Mucosa of stomach (tissue), 1 donor: ENCODE data around the gene COL27A1.

Source experiments
- H3K27me3 ChIP-seq: one replicate; pipeline ENCODE4 v1.7.0; 2013; ENCODE audit warnings: mild to moderate bottlenecking, low read length; ENCODE audit not compliant: control insufficient read depth, insufficient read depth
- H3K36me3 ChIP-seq: one replicate; pipeline ENCODE4 v1.7.0; 2013; ENCODE audit warnings: low read length; ENCODE audit not compliant: control insufficient read depth, insufficient read depth
- H3K4me1 ChIP-seq: one replicate; pipeline ENCODE4 v1.7.0; 2013; ENCODE audit warnings: mild to moderate bottlenecking, low read length; ENCODE audit not compliant: control insufficient read depth, insufficient read depth
- H3K4me3 ChIP-seq: one replicate; pipeline ENCODE4 v1.7.0; 2013; ENCODE audit warnings: low read length
- H3K9ac ChIP-seq: one replicate; pipeline ENCODE4 v1.7.0; 2013; ENCODE audit warnings: mild to moderate bottlenecking, low read length, moderate library complexity
- H3K9me3 ChIP-seq: one replicate; pipeline ENCODE4 v1.7.0; 2013; ENCODE audit warnings: mild to moderate bottlenecking, low read length, moderate library complexity; ENCODE audit not compliant: control insufficient read depth
- donor health status: Pancreatic carcinoma.

Gene COL27A1

DNA sequence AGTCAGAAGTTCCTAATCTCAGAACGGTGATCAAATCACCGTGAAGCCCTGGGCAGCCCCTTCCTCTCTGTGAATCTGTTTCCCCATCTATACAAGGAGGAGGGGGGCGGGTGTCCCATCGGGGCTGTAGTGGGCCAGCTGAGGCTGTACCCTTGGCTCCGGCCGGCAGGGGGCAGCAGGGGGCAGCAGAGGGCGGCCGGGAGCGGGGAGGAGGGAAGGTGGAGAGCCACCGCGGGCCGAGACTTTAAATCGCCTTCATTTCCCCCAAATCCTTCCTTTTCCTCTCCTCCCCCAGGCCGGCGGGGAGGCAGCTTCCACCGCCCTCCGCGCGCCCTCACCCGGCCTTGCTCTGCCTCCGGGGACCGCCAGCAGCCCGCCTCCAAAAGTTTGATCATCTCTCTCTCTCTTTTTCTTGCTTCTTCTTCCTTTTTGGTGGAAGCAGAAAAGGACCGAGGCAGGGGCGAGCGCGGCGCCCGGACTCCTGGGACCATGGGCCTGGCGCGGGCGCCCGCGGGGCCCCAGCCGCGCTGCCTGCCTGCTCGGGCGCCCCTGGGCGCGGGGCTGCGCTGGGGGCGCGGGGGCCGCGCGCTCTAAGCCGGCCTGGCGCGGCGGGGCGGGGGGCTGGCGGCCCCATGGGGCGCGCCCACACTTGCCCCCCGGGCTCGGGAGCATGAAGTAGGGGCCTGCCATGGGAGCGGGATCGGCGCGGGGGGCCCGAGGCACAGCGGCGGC, at the start of gene COL27A1:
Gene COL27A1 (plus strand): TSS at position 275 of the 732 bp plus-strand sequence. CDS start 414 bp downstream, at position 689.
- Histone ChIP-seq H3K27me3 (peaks cover 20% of the 10 kb centered on the region), H3K9me3 (no peaks in the 10 kb centered on the region), H3K9ac (peak within 1 kb of the TSS; percentile 68)

DNA sequence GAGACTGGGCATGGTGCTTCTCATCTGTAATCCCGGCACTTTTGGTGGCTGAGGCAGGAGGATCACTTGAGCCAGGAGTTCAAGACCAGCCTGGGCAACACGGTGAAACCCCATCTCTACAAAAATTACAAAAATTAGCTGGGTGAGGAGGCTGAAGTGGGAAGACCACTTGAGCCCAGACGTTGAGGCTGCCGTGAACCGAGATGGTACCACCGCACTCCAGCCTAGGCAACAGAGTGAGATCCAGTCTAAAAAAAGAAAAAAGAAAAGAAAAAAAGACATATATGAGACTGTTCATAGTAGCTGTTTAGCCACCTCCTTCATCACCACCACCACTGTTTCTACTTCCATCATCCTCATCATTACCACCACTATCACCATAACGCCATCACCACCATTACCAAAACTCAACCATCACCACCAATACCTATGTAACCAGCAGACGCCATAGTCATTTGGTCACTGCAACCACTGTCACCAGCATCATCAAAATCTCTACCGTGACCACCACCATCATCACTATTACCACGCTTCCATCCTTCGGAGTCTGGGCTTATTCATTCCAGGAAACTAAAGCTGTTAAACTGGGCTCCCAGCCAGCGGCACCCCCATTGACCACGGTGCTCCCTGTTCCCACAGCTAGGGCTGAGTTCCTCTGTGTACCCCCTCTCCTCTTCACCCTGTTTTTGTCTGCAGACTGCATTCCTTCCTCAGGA, 47.9 kb upstream of the COL27A1 start:
- H3K36me3 ChIP-seq, result no peaks in the 10 kb centered on the region
- H3K4me1 ChIP-seq, result peaks cover 8% of the 10 kb centered on the region
- no peaks in the 10 kb centered on the region for H3K9me3 ChIP-seq
- H3K9ac ChIP-seq, result no peak overlapping the region
- H3K27me3 ChIP-seq, result no peaks in the 10 kb centered on the region
- no peak overlapping the region for H3K4me3 ChIP-seq

More for the DNA sequence above, at the start of gene COL27A1:
- Histone ChIP-seq H3K36me3 (no peaks in the 10 kb centered on the region), H3K4me1 (peaks cover 44% of the 10 kb centered on the region), H3K4me3 (peak within 1 kb of the TSS; percentile 71)

DNA sequence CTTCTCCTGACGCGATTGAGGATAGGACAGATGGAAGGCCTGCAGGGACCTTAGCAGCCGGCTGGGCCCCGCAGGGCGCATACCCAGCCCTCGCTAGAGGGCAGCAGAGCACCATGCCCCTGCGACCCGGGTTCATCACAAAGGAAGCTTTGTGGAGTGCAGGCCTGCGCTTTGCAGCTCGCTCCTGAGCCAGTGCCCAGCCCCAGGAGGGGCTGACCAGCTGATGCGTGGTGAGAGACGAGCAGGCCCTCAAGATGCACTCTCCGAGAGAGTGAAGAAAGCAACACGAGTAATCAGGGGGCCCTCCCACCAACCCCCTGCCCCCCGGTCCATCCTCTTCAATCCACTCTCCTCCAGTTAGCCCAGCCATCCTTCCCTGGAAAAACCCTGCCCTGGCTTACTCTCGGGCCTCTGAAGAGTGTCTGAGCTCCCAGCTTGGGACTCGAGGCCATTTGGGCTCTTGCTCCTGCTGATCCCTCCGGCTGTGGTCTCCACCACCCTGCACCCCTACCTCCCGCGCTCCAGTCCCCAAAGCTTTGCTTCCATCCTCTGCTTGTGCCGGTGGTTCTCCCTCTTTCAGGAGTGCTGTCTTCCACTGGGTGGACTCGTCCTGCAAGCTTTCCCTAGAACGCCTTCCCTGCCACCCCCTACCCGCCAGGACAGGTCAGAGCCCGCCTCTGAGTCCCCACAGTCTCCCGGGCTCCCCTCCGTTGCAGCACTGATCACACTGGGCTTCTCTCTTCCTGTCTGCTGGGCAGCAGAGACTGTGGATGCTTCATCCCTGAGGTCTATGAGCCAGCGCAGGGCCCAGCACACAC, 47.1 kb upstream of the COL27A1 start:
- H3K27me3 ChIP-seq, result no peaks in the 10 kb centered on the region
- H3K4me3 ChIP-seq, result no peak overlapping the region
- no peaks in the 10 kb centered on the region for H3K9me3 ChIP-seq
- H3K36me3 ChIP-seq, result no peaks in the 10 kb centered on the region
- H3K9ac ChIP-seq, result no peak overlapping the region
- H3K4me1 ChIP-seq, result peaks cover 13% of the 10 kb centered on the region

DNA sequence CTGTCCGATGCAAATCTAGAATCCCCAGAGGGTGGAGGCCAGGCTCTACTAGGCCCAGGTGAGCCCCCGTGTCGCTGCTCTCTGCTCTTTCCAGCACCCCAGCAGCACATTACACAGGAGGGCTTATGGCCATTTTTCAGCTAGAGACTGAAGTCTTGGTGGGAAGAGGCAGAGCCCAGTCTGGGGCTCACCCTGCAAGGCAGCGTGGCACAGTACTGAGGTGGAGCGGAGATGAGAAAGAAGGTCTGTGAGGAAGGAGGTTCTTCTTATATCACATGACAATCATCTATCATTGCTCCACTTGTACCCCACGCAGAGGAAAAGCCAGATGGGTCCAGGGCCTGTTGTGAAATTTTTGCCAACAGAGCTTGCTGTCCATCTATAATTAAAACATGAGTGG, 46.2 kb upstream of the COL27A1 start:
- Histone ChIP-seq H3K4me3 (no peak overlapping the region), H3K36me3 (no peaks in the 10 kb centered on the region), H3K27me3 (no peaks in the 10 kb centered on the region), H3K9me3 (no peaks in the 10 kb centered on the region), H3K4me1 (peaks cover 22% of the 10 kb centered on the region), H3K9ac (no peak overlapping the region)

DNA sequence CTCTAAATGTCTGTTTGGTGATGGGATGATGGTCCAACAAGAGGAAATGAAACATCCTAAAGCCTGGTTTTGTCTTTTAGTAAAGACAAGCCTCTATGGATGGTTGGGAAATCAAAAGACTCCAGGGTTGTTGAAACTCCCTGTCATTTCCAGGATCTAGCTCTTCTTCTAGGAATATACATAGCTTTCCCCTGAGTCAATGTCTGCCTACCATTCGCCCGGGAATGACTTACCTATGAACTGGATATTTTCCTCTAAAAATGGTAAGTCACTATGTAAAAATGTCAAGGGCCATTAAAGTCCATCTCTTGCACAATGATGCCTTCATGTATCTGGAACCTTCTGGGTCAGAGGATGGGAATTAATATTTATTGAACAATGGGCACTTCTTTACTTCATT, 45.2 kb upstream of the COL27A1 start:
- Histone ChIP-seq H3K36me3 (no peaks in the 10 kb centered on the region), H3K9ac (no peak overlapping the region), H3K4me3 (no peak overlapping the region), H3K27me3 (no peaks in the 10 kb centered on the region), H3K4me1 (peaks cover 25% of the 10 kb centered on the region), H3K9me3 (no peaks in the 10 kb centered on the region)

DNA sequence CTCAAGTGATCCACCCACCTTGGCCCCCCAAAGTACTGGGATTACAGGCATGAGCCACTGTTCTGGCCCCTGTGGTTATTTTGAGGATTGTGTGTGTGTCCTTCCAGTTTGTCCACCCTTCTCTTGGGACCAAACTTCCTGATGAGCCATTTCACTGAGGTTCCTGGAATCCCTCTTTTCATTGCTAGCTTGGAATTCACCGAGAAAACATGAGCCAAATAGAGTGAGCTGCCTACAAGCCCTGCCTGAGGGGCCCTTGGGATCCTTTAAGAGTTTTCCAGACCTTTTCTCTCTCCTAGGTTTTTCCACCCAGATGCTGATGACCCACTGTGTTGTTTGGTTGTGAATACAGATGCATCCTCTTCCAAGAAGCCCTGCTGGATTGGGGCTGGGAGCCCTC, 43.0 kb upstream of the COL27A1 start:
- Histone ChIP-seq H3K4me1 (peaks cover 38% of the 10 kb centered on the region), H3K27me3 (no peaks in the 10 kb centered on the region), H3K9me3 (no peaks in the 10 kb centered on the region), H3K9ac (no peak overlapping the region), H3K36me3 (no peaks in the 10 kb centered on the region), H3K4me3 (no peak overlapping the region)

DNA sequence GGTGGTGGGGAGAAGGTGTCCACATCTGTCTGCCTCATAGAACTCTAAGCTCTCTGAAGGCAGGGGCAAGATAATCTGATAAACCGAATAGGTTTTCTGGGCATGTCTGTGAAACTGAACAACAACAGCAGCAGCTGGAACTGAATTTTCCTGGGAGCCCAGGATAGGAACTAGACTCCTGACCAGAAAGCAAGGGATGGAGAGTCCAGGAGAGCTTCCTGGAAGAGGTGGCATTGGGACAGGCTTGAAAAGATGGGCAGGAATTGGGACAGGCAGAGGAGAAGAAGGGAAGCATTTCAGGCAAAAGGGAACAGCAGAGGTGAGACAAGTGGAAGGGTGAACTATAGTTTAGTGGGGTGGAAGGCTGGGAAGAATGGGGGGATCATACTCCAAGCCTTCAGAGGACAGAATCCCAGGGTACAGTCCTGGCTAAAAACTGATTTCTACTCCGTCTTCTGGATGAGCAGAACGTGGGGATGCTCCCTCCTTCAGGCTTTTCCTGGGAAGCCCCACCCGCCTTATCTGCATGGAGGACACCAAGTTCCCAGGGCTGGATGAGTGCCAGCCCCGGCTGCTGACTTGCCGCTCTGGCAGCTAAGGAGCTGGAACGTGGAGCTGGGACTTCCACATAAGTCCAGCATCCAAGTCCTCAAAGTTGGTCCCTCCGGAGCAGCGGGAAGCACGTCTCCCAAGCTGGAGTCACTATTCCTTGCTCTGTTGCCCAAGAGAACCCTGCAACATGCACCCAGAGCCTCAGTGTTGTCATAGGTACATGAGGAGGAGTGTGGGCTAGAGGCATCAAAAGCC, 42.4 kb upstream of the COL27A1 start:
- H3K9me3 ChIP-seq, result no peaks in the 10 kb centered on the region
- peaks cover 40% of the 10 kb centered on the region for H3K4me1 ChIP-seq
- no peak overlapping the region for H3K4me3 ChIP-seq
- no peaks in the 10 kb centered on the region for H3K36me3 ChIP-seq
- H3K27me3 ChIP-seq, result no peaks in the 10 kb centered on the region
- no peak overlapping the region for H3K9ac ChIP-seq

DNA sequence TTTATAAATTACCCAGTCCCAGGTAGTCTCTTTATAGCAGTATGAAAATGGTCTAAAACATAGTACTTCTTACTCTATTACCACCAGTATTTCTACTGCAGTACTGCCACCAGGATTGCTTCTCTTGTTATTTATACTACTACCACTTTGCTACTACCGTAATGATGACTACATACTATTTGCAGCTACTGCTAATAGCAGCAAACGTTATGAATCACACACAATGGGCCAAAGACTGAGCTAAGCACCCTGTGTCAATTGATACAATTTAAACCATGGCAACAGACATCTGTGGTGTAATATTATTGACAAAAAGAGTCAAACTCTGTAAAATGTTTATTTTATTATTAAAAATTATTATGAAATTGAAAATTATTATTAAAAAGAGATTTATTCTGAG, 41.0 kb upstream of the COL27A1 start:
- Histone ChIP-seq H3K27me3 (no peaks in the 10 kb centered on the region), H3K9me3 (no peaks in the 10 kb centered on the region), H3K36me3 (no peaks in the 10 kb centered on the region), H3K9ac (no peak overlapping the region), H3K4me1 (peaks cover 48% of the 10 kb centered on the region), H3K4me3 (no peak overlapping the region)

DNA sequence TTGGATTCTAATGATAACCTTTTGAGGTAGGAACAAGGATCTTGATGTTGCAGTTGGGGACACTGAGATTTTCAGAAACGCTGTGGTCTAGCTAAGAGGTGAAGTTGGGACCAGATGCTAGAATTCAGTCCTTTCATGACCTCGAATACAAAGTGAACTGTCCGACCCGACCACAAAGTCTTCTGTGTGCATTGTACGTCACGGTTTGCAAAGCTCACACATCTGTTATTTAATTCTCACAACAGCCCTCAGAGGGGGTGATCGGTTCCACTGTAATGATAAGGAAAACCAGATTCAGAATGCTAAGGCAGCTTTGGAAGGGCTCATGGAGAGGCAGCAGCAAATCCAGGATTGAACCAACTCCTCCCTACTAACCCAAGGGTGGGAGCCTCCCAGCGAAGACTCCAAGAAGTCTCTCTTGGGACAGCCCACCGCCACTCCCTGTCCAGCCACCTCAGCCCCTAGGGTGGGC, 39.6 kb upstream of the COL27A1 start:
- H3K4me1 ChIP-seq, result peaks cover 60% of the 10 kb centered on the region
- no peak overlapping the region for H3K9ac ChIP-seq
- H3K36me3 ChIP-seq, result no peaks in the 10 kb centered on the region
- no peak overlapping the region for H3K4me3 ChIP-seq
- no peaks in the 10 kb centered on the region for H3K9me3 ChIP-seq
- no peaks in the 10 kb centered on the region for H3K27me3 ChIP-seq

DNA sequence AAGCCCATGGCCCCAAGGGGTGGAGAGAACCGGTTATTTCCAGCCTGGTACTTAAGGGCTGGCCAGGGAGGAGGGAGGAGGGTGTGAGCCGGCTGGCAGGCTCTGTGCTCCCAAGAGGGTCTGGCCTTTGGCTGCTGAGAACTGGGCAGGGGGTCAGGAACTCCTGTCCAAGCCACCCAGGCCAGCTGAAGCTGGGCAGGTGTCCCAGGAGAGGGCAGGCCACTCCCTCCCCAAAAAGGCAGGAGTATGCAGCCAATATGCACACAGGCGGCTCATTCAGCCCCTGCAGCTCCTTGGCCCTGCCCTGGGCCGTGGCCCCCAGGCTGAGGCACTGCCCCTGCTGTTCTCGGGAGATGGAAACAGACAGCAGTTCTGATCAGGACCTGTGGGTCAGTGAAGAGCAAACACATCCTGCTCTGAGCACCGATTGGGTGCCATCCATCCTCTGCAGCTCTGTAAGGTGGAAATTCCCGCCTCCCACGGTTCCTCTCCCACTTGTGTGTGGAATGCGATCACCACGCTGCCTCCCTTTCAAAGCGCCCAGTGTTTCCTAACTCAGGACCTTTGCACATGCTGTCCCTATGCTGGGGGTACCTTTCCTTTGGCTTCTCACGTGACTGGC, 39.1 kb upstream of the COL27A1 start:
- peaks cover 61% of the 10 kb centered on the region for H3K4me1 ChIP-seq
- H3K4me3 ChIP-seq, result no peak overlapping the region
- H3K36me3 ChIP-seq, result no peaks in the 10 kb centered on the region
- H3K27me3 ChIP-seq, result no peaks in the 10 kb centered on the region
- H3K9ac ChIP-seq, result no peak overlapping the region
- no peaks in the 10 kb centered on the region for H3K9me3 ChIP-seq

DNA sequence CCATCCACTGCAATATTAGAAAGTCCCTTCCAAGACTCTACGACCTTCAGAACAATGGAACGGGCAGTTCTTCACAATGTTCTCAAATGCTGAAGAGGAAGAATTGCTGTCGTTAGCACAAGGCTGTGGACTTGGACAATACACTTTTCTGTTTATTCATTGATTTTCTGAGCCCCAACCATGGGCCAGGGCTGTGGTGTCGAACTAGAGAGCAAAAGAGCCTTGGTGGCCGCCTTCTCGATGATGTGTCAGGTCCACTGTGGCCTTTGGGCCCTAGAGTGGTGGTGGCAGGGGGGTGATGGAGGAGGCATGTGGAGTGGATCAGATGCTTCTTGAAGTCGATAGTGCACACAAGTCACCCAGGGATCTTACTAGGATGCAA, 37.7 kb upstream of the COL27A1 start:
- no peak overlapping the region for H3K4me3 ChIP-seq
- H3K27me3 ChIP-seq, result no peaks in the 10 kb centered on the region
- no peaks in the 10 kb centered on the region for H3K36me3 ChIP-seq
- no peak overlapping the region for H3K9ac ChIP-seq
- no peaks in the 10 kb centered on the region for H3K9me3 ChIP-seq
- peaks cover 70% of the 10 kb centered on the region for H3K4me1 ChIP-seq
